Testis (tissue), 3 donors: Measurements from ENCODE around the gene GJA10. TPM values are rescaled to one million over a fixed set of nuclear protein-coding genes. Genes with fewer than 3 reads are reported as not detected.

Experiments
- DNase-seq: peaks from one replicate; pipeline ENCODE4 v3.0.0-alpha.2; 2019
- H3K27ac ChIP-seq, 2 donors: fragments of 200-600 bp; sonication (generic); one replicate each; pipeline ENCODE4 v1.5.1; 2019
- H3K27me3 ChIP-seq: fragments of 200-600 bp; sonication (generic); one replicate; pipeline ENCODE4 v1.5.1; 2019
- H3K36me3 ChIP-seq: fragments of 200-600 bp; sonication (generic); one replicate; pipeline ENCODE4 v1.5.1; 2017; ENCODE audit warnings: low read depth; ENCODE audit errors: missing control alignments
- H3K4me1 ChIP-seq: fragments of 200-600 bp; sonication (generic); one replicate; pipeline ENCODE4 v1.5.1; 2019
- H3K4me3 ChIP-seq, 2 donors: fragments of 200-600 bp; sonication (generic); one replicate each; pipeline ENCODE4 v1.5.1; 2017 to 2019
- H3K9me3 ChIP-seq: fragments of 200-600 bp; sonication (generic); one replicate; pipeline ENCODE4 v1.5.1; 2017
- CTCF ChIP-seq, 3 experiments: fragments of 450-650 bp in 2 of 3; fragments of 200-600 bp in 1 of 3; sonication (generic) in 1 of 3; IDR thresholded peaks; one replicate each; pipeline ENCODE4 v1.5.1; 2016 to 2019; ENCODE audit warnings: antibody characterized with exemption in 3 of 3, mild to moderate bottlenecking in 2 of 3, moderate library complexity in 1 of 3
- POLR2A ChIP-seq: fragments of 450-650 bp; IDR thresholded peaks from one replicate; pipeline ENCODE4 v1.6.1; 2017; ENCODE audit warnings: antibody characterized with exemption, mild to moderate bottlenecking, moderate library complexity
- WGBS, 2 donors: methylation state at CpG; one replicate each; pipeline ENCODE4 v1.1.5; 2018; 5-methylcytosine and 5-hydroxymethylcytosine counted together
- intact Hi-C: fragments of 100-400 bp; cut with DNase I; formaldehyde crosslinking; loops from one replicate; pipeline ENCODE4 v1.15.1; 2023; ENCODE audit warnings: low total_unique reads
- polyA plus RNA-seq: library from polyadenylated mRNA; stranded (reverse); fragments of 350-450 nt; fragmentation: Illumina TruSeq; extraction: RNeasy Lipid Tissue Mini Kit (QIAGEN cat#74804); gene quantifications from one replicate; pipeline ENCODE4 v1.2.3, GENCODE V29; 2014; ENCODE audit warnings: low read depth, low replicate concordance; ENCODE audit not compliant: insufficient read depth
- total RNA-seq, 2 donors: library from RNA; depleted of rRNA; stranded (reverse); fragments of >200 nt; gene quantifications; one replicate each; pipeline ENCODE4 v1.2.3, GENCODE V29; 2016

GJA10 gene
- total and polyA plus RNA-seq, 3 donors from 2014 or later = 0.19 TPM; not detected in 2

DNA sequence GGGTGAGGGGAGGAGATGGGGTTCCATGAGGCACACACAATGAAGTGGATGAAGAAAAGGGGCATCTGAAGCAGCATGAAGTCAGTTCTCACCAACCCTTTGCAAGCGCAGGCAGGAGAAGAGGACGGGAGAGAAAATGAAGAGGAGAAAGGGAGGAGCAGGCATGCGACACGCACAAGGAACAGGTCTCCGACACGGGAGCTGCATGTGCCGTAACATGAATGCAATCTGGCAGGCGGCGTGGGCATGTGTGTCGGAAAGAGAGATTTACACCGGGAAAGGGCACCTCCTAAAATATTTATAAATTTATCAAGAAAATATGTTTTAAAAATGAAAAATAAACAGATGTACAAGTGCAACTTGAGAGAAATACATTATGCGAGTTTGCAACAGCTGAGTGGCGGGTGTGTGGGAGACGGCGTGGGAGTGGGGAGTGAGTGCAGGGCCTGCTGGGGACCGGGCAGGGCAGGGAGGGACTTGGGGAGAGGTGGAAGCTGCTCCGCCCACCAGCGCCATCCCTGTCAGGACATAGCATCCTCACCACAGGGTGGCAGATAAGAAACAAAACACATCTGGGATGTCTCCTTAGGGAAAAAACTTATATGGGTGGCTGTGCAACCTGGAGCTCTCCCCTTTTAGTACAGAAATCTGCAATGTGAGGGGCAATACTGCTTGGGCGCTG is 40.6 kb downstream of the GJA10 start:
- WGBS, 2 donors = 85 to 89% methylated on average over 19 of the region's 19 CpGs
- no peaks in the 10 kb centered on the region for H3K27me3 ChIP-seq
- no peaks in the 10 kb centered on the region for H3K9me3 ChIP-seq
- H3K4me3 ChIP-seq = no peak overlapping the region
- no peaks in the 10 kb centered on the region for H3K4me1 ChIP-seq
- DNase-seq = no peak
- no peaks in the 10 kb centered on the region for H3K36me3 ChIP-seq
- intact Hi-C loops = no loop called here
- TF ChIP-seq CTCF (IDR thresholded peaks at IDR 0.05) = no peak
- TF ChIP-seq POLR2A = no peak
- H3K27ac ChIP-seq = no peak overlapping the region

DNA sequence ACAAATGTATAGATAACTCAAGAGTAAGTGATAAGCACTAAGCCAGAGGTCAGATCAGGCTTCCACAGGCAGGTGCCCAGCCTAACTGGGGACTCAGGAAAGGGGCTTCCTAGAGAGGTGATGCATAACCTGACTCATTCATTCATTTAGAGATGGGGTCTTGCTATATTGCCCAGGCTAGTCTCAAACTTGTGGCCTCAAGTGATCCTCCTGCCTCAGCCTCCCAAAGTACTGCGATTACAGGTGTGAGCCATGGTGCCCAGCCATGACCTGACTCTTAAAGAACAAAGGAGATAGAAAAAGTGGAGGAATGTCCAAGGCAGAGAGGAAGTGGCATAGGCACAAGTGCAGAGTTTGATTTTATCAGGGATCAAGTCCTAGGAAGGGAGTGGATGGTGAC is 41.9 kb downstream of the GJA10 start:
- Histone ChIP-seq H3K27ac (no peak overlapping the region), H3K4me3 (no peak overlapping the region), H3K36me3 (no peaks in the 10 kb centered on the region), H3K9me3 (no peaks in the 10 kb centered on the region), H3K27me3 (no peaks in the 10 kb centered on the region), H3K4me1 (no peaks in the 10 kb centered on the region)
- no peak for TF ChIP-seq CTCF (IDR thresholded peaks at IDR 0.05)
- WGBS, 2 donors = 96 to 100% methylated on average over 1 of the region's 1 CpG
- no peak for DNase-seq
- intact Hi-C loops = no loop called here

DNA sequence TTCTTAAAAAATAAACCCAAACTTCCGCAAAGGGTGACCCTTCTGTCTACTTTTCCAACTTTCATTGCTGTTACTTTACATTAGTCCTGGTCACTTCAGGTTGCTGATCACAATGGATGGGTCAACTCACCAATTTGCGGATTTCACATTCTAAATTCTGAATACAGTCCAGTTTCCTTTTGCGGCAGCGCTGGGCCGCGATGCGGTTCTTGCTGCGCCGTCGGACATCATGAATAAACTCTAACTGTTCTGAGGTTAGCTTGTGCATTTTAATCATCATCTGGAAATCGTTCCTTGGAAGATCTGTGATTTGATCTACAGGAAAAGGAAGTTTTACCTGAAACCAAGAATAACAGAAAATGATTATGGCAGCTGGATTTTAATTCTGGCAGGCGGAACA is 43.7 kb downstream of the GJA10 start:
- TF ChIP-seq POLR2A = no peak
- no peak for TF ChIP-seq CTCF (IDR thresholded peaks at IDR 0.05)
- H3K9me3 ChIP-seq = no peaks in the 10 kb centered on the region
- H3K27ac ChIP-seq = no peak overlapping the region
- 85 to 91% methylated on average over 12 of the region's 12 CpGs for WGBS, 2 donors
- intact Hi-C loops = no loop called here
- DNase-seq = no peak
- H3K27me3 ChIP-seq = no peaks in the 10 kb centered on the region
- no peaks in the 10 kb centered on the region for H3K4me1 ChIP-seq
- H3K4me3 ChIP-seq = no peak overlapping the region
- no peaks in the 10 kb centered on the region for H3K36me3 ChIP-seq

DNA sequence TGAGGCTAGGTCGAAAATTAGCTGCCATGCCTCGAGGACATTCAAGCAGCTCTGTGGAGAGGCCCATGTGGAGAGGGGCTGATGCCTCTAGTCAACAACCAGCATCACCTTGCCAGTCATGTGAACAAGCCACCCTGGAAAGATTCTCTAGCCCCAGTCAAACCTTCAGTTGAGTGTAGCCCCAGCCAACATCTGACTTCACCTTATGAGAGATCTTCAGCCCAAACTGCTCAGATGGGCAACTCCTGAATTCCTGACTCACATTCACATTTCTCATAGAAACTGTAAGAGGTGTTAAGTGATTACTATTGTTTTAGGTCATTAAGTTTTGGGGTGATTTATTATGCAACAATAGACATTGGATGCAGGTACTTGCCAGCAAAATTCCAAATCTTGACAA is 44.9 kb downstream of the GJA10 start:
- no peaks in the 10 kb centered on the region for H3K9me3 ChIP-seq
- 92 to 100% methylated on average over 2 of the region's 2 CpGs for WGBS, 2 donors
- H3K4me1 ChIP-seq = no peaks in the 10 kb centered on the region
- H3K27me3 ChIP-seq = no peaks in the 10 kb centered on the region
- TF ChIP-seq CTCF (IDR thresholded peaks at IDR 0.05) (no peak), POLR2A (no peak)
- no peak overlapping the region for H3K27ac ChIP-seq
- H3K36me3 ChIP-seq = no peaks in the 10 kb centered on the region
- intact Hi-C loops = no loop called here
- no peak for DNase-seq
- H3K4me3 ChIP-seq = no peak overlapping the region
